ENCODE results near the gene ATP2C2. TPM values are rescaled to one million over a fixed set of nuclear protein-coding genes. Genes with fewer than 3 reads are reported as not detected.

ATP2C2 gene
- total RNA-seq, 1 donor from 2014 or later, result not detected

DNA sequence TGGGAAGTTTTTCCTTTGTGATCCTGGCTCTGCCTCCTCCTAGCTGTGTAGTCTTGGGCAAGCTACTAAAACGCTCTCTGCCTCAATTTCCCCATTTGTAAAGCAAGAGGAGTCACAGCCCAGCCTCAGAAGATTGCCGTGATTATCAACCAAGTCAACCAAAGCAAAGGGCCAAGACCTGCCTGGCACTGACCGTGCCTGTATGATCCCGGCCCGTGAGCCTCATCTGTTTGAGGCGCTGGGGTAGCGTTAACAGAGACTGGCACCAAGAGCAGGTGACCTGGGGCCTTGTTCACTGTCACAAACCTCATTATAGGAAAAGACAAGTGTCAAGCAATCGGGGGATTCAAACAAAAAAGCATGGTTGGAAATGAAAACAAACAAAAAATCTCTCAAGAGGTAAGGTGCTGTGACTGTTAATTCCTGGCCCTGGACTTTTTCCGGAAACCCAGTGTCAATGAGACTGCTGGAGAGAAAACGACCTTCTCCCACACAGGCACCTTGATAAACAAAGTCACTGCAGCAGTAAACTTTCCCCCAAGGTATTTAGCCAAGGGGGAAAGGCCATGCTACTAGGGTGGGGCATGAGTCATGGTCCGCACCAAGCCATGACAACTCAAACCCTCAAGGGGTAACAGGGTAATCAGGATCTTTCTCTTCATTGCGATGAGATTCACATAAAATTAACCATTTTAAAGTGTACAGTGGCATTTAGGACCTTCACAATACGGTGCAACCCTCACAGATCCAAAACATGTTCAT is 130.7 kb downstream of the ATP2C2 start:
- no peak overlapping the region for H3K4me3 Mint-ChIP-seq
- Histone ChIP-seq H3K4me3 (no peak overlapping the region), H4K20me1 (ENCODE audit: low read depth) (no peaks in the 10 kb centered on the region), H3K27me3 (no peaks in the 10 kb centered on the region), H3K9me3 (ENCODE audit: low read depth) (no peaks in the 10 kb centered on the region), H3F3A (ENCODE audit: low read depth) (no peaks in the 10 kb centered on the region), H3K36me3 (peaks cover 8% of the 10 kb centered on the region), H3K27ac (no peak overlapping the region), H3K4me2 (no peak overlapping the region), H3K79me2 (ENCODE audit: low read depth) (peaks cover 3% of the 10 kb centered on the region), H2AFZ (replicated peaks) (no peak overlapping the region), H3K9ac (no peak overlapping the region), H3K4me1 (no peaks in the 10 kb centered on the region)
- H3K9me3 Mint-ChIP-seq, result peaks cover 11% of the 10 kb centered on the region
- peaks cover 5% of the 10 kb centered on the region for H3K27me3 Mint-ChIP-seq (ENCODE audit: insufficient read depth, low read depth)
- TF ChIP-seq CTCF (IDR thresholded peaks at IDR 0.05) (no peak), EZH2 (IDR thresholded peaks at IDR 0.05) (no peak), EZH2phosphoT487 (IDR thresholded peaks at IDR 0.05) (no peak)
- peaks cover 11% of the 10 kb centered on the region for H3K4me1 Mint-ChIP-seq
- peaks cover 41% of the 10 kb centered on the region for H3K36me3 Mint-ChIP-seq
- no peak for DNase-seq (ENCODE audit: low spot score)
- no peak overlapping the region for H3K27ac Mint-ChIP-seq

- peaks cover 2% of the 10 kb centered on the region for H3K36me3 ChIP-seq
- H3K27me3 ChIP-seq, result no peaks in the 10 kb centered on the region
- TF ChIP-seq EZH2 (IDR thresholded peaks at IDR 0.05) (no peak), EZH2phosphoT487 (IDR thresholded peaks at IDR 0.05) (no peak), CTCF (IDR thresholded peaks at IDR 0.05) (no peak)
- Mint-ChIP-seq H3K9me3 (peaks cover 7% of the 10 kb centered on the region), H3K4me1 (peaks cover 12% of the 10 kb centered on the region), H3K27ac (no peak overlapping the region), H3K27me3 (ENCODE audit: insufficient read depth, low read depth) (peaks cover 5% of the 10 kb centered on the region), H3K36me3 (peaks cover 35% of the 10 kb centered on the region), H3K4me3 (no peak overlapping the region)
- H3K79me2 ChIP-seq (ENCODE audit: low read depth), result peaks cover 5% of the 10 kb centered on the region
- no peaks in the 10 kb centered on the region for H3F3A ChIP-seq (ENCODE audit: low read depth)
- H2AFZ ChIP-seq (replicated peaks), result no peak overlapping the region
- H3K4me2 ChIP-seq, result no peak overlapping the region
- DNase-seq (ENCODE audit: low spot score), result no peak
- no peaks in the 10 kb centered on the region for H3K4me1 ChIP-seq
- no peak overlapping the region for H3K27ac ChIP-seq
- no peaks in the 10 kb centered on the region for H4K20me1 ChIP-seq (ENCODE audit: low read depth)
- H3K9me3 ChIP-seq (ENCODE audit: low read depth), result no peaks in the 10 kb centered on the region
- no peak overlapping the region for H3K9ac ChIP-seq
- no peak overlapping the region for H3K4me3 ChIP-seq
Measured at GRCh38 chr16:84499638-84500037, 131.3 kb downstream of the ATP2C2 start.

DNA sequence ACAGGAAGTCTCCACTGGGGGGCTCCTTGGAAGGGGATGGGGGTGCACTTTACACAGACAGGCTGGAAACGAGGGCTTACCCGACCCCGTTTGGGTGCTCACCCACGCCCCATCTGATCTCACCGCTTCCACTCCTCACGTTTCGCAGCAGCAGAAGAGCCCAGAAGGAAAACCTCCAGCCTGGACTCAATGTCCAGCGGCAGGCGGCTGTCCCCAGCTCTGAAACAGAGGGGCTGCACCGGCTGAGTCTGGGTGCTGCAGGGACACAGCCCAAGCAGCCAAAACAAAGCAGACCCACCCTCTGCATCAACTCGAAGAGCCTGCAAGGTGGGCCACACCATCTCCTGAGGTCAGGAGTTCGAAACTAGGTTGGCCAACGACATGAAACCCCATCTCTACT is 132.2 kb downstream of the ATP2C2 start:
- peaks cover 5% of the 10 kb centered on the region for H3K4me1 ChIP-seq
- no peak overlapping the region for H3K27ac ChIP-seq
- no peak overlapping the region for H3K4me3 ChIP-seq
- no peak for TF ChIP-seq EZH2phosphoT487 (IDR thresholded peaks at IDR 0.05)
- TF ChIP-seq CTCF (IDR thresholded peaks at IDR 0.05), result no peak
- no peak for TF ChIP-seq EZH2 (IDR thresholded peaks at IDR 0.05)
- no peak overlapping the region for H2AFZ ChIP-seq (replicated peaks)
- no peaks in the 10 kb centered on the region for H4K20me1 ChIP-seq (ENCODE audit: low read depth)
- no peaks in the 10 kb centered on the region for H3K9me3 ChIP-seq (ENCODE audit: low read depth)
- H3K9ac ChIP-seq, result no peak overlapping the region
- H3K79me2 ChIP-seq (ENCODE audit: low read depth), result peaks cover 5% of the 10 kb centered on the region
- DNase-seq (ENCODE audit: low spot score), result no peak
- H3K36me3 ChIP-seq, result no peaks in the 10 kb centered on the region
- no peak overlapping the region for H3K4me2 ChIP-seq
- H3F3A ChIP-seq (ENCODE audit: low read depth), result no peaks in the 10 kb centered on the region
- H3K27me3 ChIP-seq, result no peaks in the 10 kb centered on the region
- Mint-ChIP-seq H3K4me3 (no peak overlapping the region), H3K4me1 (peaks cover 18% of the 10 kb centered on the region), H3K27me3 (ENCODE audit: insufficient read depth, low read depth) (peaks cover 8% of the 10 kb centered on the region), H3K36me3 (peaks cover 30% of the 10 kb centered on the region), H3K27ac (no peak overlapping the region), H3K9me3 (peaks cover 3% of the 10 kb centered on the region)

Measured in neural progenitor cell (in vitro differentiated cells).